ENCODE results near the gene GRID1. TPM values are rescaled to one million over a fixed set of nuclear protein-coding genes. Genes with fewer than 3 reads are reported as not detected.

The GRID1 gene
- polyA plus RNA-seq, 1 donor (not counting 4 experiments of a cell fraction or from before 2014, with no cell fraction given) = 0.01 TPM

GRCh38 chr10:86310291-86310690, 56.3 kb downstream of the GRID1 start:
- H3K9me1 ChIP-seq (ENCODE audit: control insufficient read depth, extremely low read depth, insufficient read depth, low read length) = no peaks in the 10 kb centered on the region
- no peak overlapping the region for H2AFZ ChIP-seq (ENCODE audit: control insufficient read depth, low read length)
- no peaks in the 10 kb centered on the region for H3K4me1 ChIP-seq (ENCODE audit: control insufficient read depth, extremely low read depth, insufficient read depth, low read length)
- no peak for TF ChIP-seq EZH2 (IDR thresholded peaks at IDR 0.05; ENCODE audit: low read length)
- TF ChIP-seq, protein P1, sequence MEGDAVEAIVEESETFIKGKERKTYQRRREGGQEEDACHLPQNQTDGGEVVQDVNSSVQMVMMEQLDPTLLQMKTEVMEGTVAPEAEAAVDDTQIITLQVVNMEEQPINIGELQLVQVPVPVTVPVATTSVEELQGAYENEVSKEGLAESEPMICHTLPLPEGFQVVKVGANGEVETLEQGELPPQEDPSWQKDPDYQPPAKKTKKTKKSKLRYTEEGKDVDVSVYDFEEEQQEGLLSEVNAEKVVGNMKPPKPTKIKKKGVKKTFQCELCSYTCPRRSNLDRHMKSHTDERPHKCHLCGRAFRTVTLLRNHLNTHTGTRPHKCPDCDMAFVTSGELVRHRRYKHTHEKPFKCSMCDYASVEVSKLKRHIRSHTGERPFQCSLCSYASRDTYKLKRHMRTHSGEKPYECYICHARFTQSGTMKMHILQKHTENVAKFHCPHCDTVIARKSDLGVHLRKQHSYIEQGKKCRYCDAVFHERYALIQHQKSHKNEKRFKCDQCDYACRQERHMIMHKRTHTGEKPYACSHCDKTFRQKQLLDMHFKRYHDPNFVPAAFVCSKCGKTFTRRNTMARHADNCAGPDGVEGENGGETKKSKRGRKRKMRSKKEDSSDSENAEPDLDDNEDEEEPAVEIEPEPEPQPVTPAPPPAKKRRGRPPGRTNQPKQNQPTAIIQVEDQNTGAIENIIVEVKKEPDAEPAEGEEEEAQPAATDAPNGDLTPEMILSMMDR (optimal IDR thresholded peaks at IDR 0.05 in 1 of 3, IDR thresholded peaks at IDR 0.05 in 1 of 3, conservative IDR thresholded peaks at IDR 0.05 in 1 of 3; ENCODE audit: extremely low read depth in 1 of 3, insufficient read depth in 2 of 3, low read length in 3 of 3) = no peak
- dilution Hi-C loops (cut with MboI; ENCODE audit: extremely low pct_ligation_motif_present, low sequenced_read_pairs) = no loop called here
- no peaks in the 10 kb centered on the region for H3K9me3 ChIP-seq (ENCODE audit: control insufficient read depth, low read depth, low read length)
- no peaks in the 10 kb centered on the region for H4K20me1 ChIP-seq (ENCODE audit: control insufficient read depth, extremely low read depth, insufficient read depth, low read length)
- no peak for DNase-seq (ENCODE audit: low read depth, low spot score)
- no peak overlapping the region for H3K9ac ChIP-seq (ENCODE audit: control insufficient read depth, extremely low read depth, insufficient read depth, low read length)
- H3K36me3 ChIP-seq (ENCODE audit: control insufficient read depth in 2 of 2, extremely low read depth in 1 of 2, insufficient read depth in 2 of 2, low read length in 2 of 2) = no peaks in the 10 kb centered on the region
- H3K79me2 ChIP-seq (ENCODE audit: control insufficient read depth, insufficient read depth, low read length) = no peaks in the 10 kb centered on the region
- no peak for FAIRE-seq
- no peaks in the 10 kb centered on the region for H3K27me3 ChIP-seq (ENCODE audit: control insufficient read depth, extremely low read depth, insufficient read depth, low read length)
- no peak overlapping the region for H3K4me2 ChIP-seq (ENCODE audit: control insufficient read depth, extremely low read depth, insufficient read depth, low read depth, low read length)
- no peak overlapping the region for H3K4me3 ChIP-seq (ENCODE audit: control insufficient read depth in 2 of 3, extremely low read depth in 1 of 3, insufficient read depth in 2 of 3, low read depth in 1 of 3, low read length in 3 of 3)
- H3K27ac ChIP-seq (ENCODE audit: control insufficient read depth, insufficient read depth, low read length) = no peak overlapping the region

GRCh38 chr10:86308056-86308455, 58.5 kb downstream of the GRID1 start:
- H3K27me3 ChIP-seq (ENCODE audit: control insufficient read depth, extremely low read depth, insufficient read depth, low read length) = no peaks in the 10 kb centered on the region

More at GRCh38 chr10:86308056-86308455, 58.5 kb downstream of the GRID1 start:
- FAIRE-seq (no peak), DNase-seq (ENCODE audit: low read depth, low spot score) (no peak)
- Histone ChIP-seq H3K9ac (ENCODE audit: control insufficient read depth, extremely low read depth, insufficient read depth, low read length) (no peak overlapping the region), H2AFZ (ENCODE audit: control insufficient read depth, low read length) (no peak overlapping the region), H3K79me2 (ENCODE audit: control insufficient read depth, insufficient read depth, low read length) (no peaks in the 10 kb centered on the region), H3K4me2 (ENCODE audit: control insufficient read depth, extremely low read depth, insufficient read depth, low read depth, low read length) (no peak overlapping the region), H3K27ac (ENCODE audit: control insufficient read depth, insufficient read depth, low read length) (no peak overlapping the region), H3K4me3 (ENCODE audit: control insufficient read depth in 2 of 3, extremely low read depth in 1 of 3, insufficient read depth in 2 of 3, low read depth in 1 of 3, low read length in 3 of 3) (no peak overlapping the region), H3K9me1 (ENCODE audit: control insufficient read depth, extremely low read depth, insufficient read depth, low read length) (no peaks in the 10 kb centered on the region), H3K4me1 (ENCODE audit: control insufficient read depth, extremely low read depth, insufficient read depth, low read length) (no peaks in the 10 kb centered on the region), H4K20me1 (ENCODE audit: control insufficient read depth, extremely low read depth, insufficient read depth, low read length) (no peaks in the 10 kb centered on the region), H3K9me3 (ENCODE audit: control insufficient read depth, low read depth, low read length) (no peaks in the 10 kb centered on the region), H3K36me3 (ENCODE audit: control insufficient read depth in 2 of 2, extremely low read depth in 1 of 2, insufficient read depth in 2 of 2, low read length in 2 of 2) (no peaks in the 10 kb centered on the region)
- dilution Hi-C loops (cut with MboI; ENCODE audit: extremely low pct_ligation_motif_present, low sequenced_read_pairs) = no loop called here
- no peak for TF ChIP-seq EZH2 (IDR thresholded peaks at IDR 0.05; ENCODE audit: low read length)
- TF ChIP-seq, protein P1 (optimal IDR thresholded peaks at IDR 0.05 in 1 of 3, IDR thresholded peaks at IDR 0.05 in 1 of 3, conservative IDR thresholded peaks at IDR 0.05 in 1 of 3; ENCODE audit: extremely low read depth in 1 of 3, insufficient read depth in 2 of 3, low read length in 3 of 3) = no peak
